Suppressor macrophage treated with lipopolysaccharide for 1 hour (primary cell): ENCODE data around the gene ARHGEF1.

ENCODE experiments used
- DNase-seq, 3 donors: peaks; one replicate each; pipeline ENCODE4 v3.0.0-alpha.2; 2020 to 2022

Gene ARHGEF1

GRCh38 chr19:41883821-41884733, 1.1 kb downstream of the ARHGEF1 start:
- peak; percentile 98 to 99 (median 98) for DNase-seq

GRCh38 chr19:41886761-41887710, 4.1 kb downstream of the ARHGEF1 start:
- DNase-seq = no peak

GRCh38 chr19:41887711-41888382, 4.9 kb downstream of the ARHGEF1 start:
- DNase-seq = no peak

GRCh38 chr19:41888926-41889325, 5.9 kb downstream of the ARHGEF1 start:
- DNase-seq = no peak

- DNase-seq = no peak
These were observed 6.9 kb downstream of the ARHGEF1 start for GRCh38 chr19:41889896-41890295.

- DNase-seq = no peak
These were observed 8.0 kb downstream of the ARHGEF1 start for GRCh38 chr19:41890936-41891335.

- DNase-seq = no peak
These were observed 9.4 kb downstream of the ARHGEF1 start for GRCh38 chr19:41892173-41892902.

GRCh38 chr19:41893899-41894298, 10.9 kb downstream of the ARHGEF1 start:
- DNase-seq = no peak

- no peak for DNase-seq
These were observed 11.4 kb downstream of the ARHGEF1 start for GRCh38 chr19:41894350-41894749.

GRCh38 chr19:41895745-41896580, 13.0 kb downstream of the ARHGEF1 start:
- DNase-seq = no peak

GRCh38 chr19:41896581-41896942, 13.6 kb downstream of the ARHGEF1 start:
- DNase-seq = no peak

GRCh38 chr19:41897181-41897580, 14.2 kb downstream of the ARHGEF1 start:
- no peak for DNase-seq

- DNase-seq = no peak
These were observed 14.8 kb downstream of the ARHGEF1 start for GRCh38 chr19:41897820-41898219.

GRCh38 chr19:41898235-41898634, 15.3 kb downstream of the ARHGEF1 start:
- DNase-seq = no peak

- DNase-seq = no peak
These were observed 18.9 kb downstream of the ARHGEF1 start for GRCh38 chr19:41901707-41902360.

GRCh38 chr19:41902594-41902993, 19.6 kb downstream of the ARHGEF1 start:
- no peak for DNase-seq

GRCh38 chr19:41903193-41903953, 20.4 kb downstream of the ARHGEF1 start:
- no peak for DNase-seq

- no peak for DNase-seq
These were observed 21.3 kb downstream of the ARHGEF1 start for GRCh38 chr19:41904118-41904870.
